Neural progenitor cell (in vitro differentiated cells): ENCODE data around the gene PPTC7. TPM values are rescaled to one million over a fixed set of nuclear protein-coding genes. Genes with fewer than 3 reads are reported as not detected.

Experiments used
- DNase-seq: peaks from one replicate; pipeline ENCODE4 v3.0.0-alpha.2; 2016; ENCODE audit warnings: low spot score
- H2AFZ ChIP-seq: fragments of 200-600 bp; sonication (generic); replicated peaks from 2 replicates; pipeline ENCODE4 v1.6.1; 2016; ENCODE audit warnings: antibody characterized with exemption
- H3F3A ChIP-seq: fragments of 200-600 bp; sonication (generic); 2 replicates; pipeline ENCODE4 v1.6.1; 2016; ENCODE audit warnings: antibody characterized with exemption, low read depth
- H3K27ac ChIP-seq: fragments of 200-600 bp; sonication (generic); 2 replicates; pipeline ENCODE4 v1.5.1; 2016; ENCODE audit warnings: mild to moderate bottlenecking
- H3K27me3 ChIP-seq: fragments of 200-600 bp; sonication (generic); 2 replicates; pipeline ENCODE4 v1.6.1; 2016; ENCODE audit warnings: mild to moderate bottlenecking, moderate library complexity
- H3K36me3 ChIP-seq: fragments of 200-600 bp; sonication (generic); 2 replicates; pipeline ENCODE4 v1.5.1; 2016
- H3K4me1 ChIP-seq: fragments of 200-600 bp; sonication (generic); 2 replicates; pipeline ENCODE4 v1.6.1; 2016; ENCODE audit warnings: mixed run types
- H3K4me2 ChIP-seq: fragments of 200-600 bp; sonication (generic); 2 replicates; pipeline ENCODE4 v1.6.1; 2016
- H3K4me3 ChIP-seq: fragments of 200-600 bp; sonication (generic); 2 replicates; pipeline ENCODE4 v1.5.1; 2016
- H3K79me2 ChIP-seq: fragments of 200-600 bp; sonication (generic); 2 replicates; pipeline ENCODE4 v1.6.1; 2016; ENCODE audit warnings: low read depth
- H3K9ac ChIP-seq: fragments of 200-600 bp; sonication (generic); 2 replicates; pipeline ENCODE4 v1.6.1; 2016
- H3K9me3 ChIP-seq: fragments of 200-600 bp; sonication (generic); 2 replicates; pipeline ENCODE4 v1.5.1; 2016; ENCODE audit warnings: low read depth
- H4K20me1 ChIP-seq: fragments of 200-600 bp; sonication (generic); 2 replicates; pipeline ENCODE4 v1.6.1; 2016; ENCODE audit warnings: low read depth
- H3K27ac Mint-ChIP-seq: 3 replicates; pipeline ENCODE4 v1.8.0; 2021; ENCODE audit warnings: mixed read lengths
- H3K27me3 Mint-ChIP-seq: 2 replicates; pipeline ENCODE4 v1.8.0; 2022; ENCODE audit warnings: low read depth, mild to moderate bottlenecking, inconsistent platforms, moderate library complexity, mixed read lengths; ENCODE audit not compliant: insufficient read depth
- H3K36me3 Mint-ChIP-seq: 3 replicates; pipeline ENCODE4 v1.8.0; 2021; ENCODE audit warnings: mixed read lengths
- H3K4me1 Mint-ChIP-seq: 3 replicates; pipeline ENCODE4 v1.8.0; 2021; ENCODE audit warnings: mixed read lengths
- H3K4me3 Mint-ChIP-seq: 3 replicates; pipeline ENCODE4 v1.8.0; 2021; ENCODE audit warnings: mild to moderate bottlenecking, moderate library complexity, mixed read lengths
- H3K9me3 Mint-ChIP-seq: 3 replicates; pipeline ENCODE4 v1.8.0; 2020; ENCODE audit warnings: mixed read lengths
- EZH2 ChIP-seq: fragments of 200-600 bp; sonication (generic); IDR thresholded peaks from 2 replicates; pipeline ENCODE4 v1.6.1; 2017; ENCODE audit warnings: antibody characterized with exemption, mild to moderate bottlenecking, moderate library complexity
- EZH2phosphoT487 ChIP-seq: fragments of 200-600 bp; sonication (generic); IDR thresholded peaks from 2 replicates; pipeline ENCODE4 v1.6.1; 2017; ENCODE audit warnings: antibody characterized with exemption
- total RNA-seq: library from RNA; depleted of rRNA; stranded (reverse); fragments of >200 nt; gene quantifications from 2 replicates; pipeline ENCODE4 v1.2.3, GENCODE V29; 2015; ENCODE audit warnings: low replicate concordance
- TF ChIP-seq, protein P1 (sequence below): fragments of 200-600 bp; sonication (generic); IDR thresholded peaks from 2 replicates; pipeline ENCODE4 v1.5.1; 2017; ENCODE audit warnings: antibody characterized with exemption, mild to moderate bottlenecking

The PPTC7 gene
- total RNA-seq, 1 donor from 2014 or later = 11.2 TPM

DNA sequence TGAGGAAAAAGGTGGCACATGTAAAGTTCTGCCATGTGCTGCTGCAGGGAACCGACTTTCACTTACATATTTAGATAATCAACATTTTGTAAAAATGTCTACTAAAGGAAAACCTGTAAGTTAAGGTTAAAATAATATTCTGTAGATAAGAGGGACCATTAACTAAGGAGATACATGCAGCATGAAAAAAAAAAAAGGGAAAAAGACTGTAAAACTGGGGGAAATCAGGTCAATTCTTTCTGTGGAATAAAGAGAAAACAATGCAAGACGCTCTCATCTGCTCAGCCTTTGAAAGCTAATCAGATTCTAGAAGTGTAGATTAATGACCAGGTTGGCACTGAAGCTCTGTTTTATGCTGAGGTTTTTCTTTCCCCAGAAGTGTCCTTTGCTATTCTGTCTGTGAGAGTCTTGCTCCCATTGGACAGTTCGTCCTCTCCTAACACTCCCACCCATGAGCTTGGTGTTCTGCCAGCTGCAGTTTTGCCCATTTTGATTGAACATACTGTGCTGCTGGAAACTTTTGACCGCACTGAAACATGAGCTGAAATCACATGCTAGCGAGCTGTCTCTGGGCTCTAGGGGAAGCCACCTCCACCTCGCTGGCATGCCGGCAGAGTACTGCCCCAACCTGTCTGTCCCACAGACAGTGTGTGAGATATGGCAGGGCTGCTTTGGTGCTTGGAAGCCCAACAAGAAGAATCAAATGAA, 39.7 kb downstream of the PPTC7 start:
- TF ChIP-seq, protein P1, sequence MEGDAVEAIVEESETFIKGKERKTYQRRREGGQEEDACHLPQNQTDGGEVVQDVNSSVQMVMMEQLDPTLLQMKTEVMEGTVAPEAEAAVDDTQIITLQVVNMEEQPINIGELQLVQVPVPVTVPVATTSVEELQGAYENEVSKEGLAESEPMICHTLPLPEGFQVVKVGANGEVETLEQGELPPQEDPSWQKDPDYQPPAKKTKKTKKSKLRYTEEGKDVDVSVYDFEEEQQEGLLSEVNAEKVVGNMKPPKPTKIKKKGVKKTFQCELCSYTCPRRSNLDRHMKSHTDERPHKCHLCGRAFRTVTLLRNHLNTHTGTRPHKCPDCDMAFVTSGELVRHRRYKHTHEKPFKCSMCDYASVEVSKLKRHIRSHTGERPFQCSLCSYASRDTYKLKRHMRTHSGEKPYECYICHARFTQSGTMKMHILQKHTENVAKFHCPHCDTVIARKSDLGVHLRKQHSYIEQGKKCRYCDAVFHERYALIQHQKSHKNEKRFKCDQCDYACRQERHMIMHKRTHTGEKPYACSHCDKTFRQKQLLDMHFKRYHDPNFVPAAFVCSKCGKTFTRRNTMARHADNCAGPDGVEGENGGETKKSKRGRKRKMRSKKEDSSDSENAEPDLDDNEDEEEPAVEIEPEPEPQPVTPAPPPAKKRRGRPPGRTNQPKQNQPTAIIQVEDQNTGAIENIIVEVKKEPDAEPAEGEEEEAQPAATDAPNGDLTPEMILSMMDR = no peak
- no peak for TF ChIP-seq EZH2
- TF ChIP-seq EZH2phosphoT487 = no peak
- Histone ChIP-seq H3K4me2 (no peak overlapping the region), H2AFZ (no peak overlapping the region), H3K4me3 (no peak overlapping the region), H3K27me3 (no peaks in the 10 kb centered on the region), H3K79me2 (no peaks in the 10 kb centered on the region), H4K20me1 (peaks cover 4% of the 10 kb centered on the region), H3K9ac (no peak overlapping the region), H3K4me1 (peaks cover 7% of the 10 kb centered on the region), H3K9me3 (no peaks in the 10 kb centered on the region), H3F3A (no peaks in the 10 kb centered on the region), H3K36me3 (no peaks in the 10 kb centered on the region), H3K27ac (peak overlapping the region; percentile 35)
- Mint-ChIP-seq H3K9me3 (no peaks in the 10 kb centered on the region), H3K27me3 (no peaks in the 10 kb centered on the region), H3K27ac (no peak overlapping the region), H3K4me1 (no peaks in the 10 kb centered on the region), H3K4me3 (no peak overlapping the region), H3K36me3 (peaks cover 19% of the 10 kb centered on the region)
- no peak for DNase-seq

DNA sequence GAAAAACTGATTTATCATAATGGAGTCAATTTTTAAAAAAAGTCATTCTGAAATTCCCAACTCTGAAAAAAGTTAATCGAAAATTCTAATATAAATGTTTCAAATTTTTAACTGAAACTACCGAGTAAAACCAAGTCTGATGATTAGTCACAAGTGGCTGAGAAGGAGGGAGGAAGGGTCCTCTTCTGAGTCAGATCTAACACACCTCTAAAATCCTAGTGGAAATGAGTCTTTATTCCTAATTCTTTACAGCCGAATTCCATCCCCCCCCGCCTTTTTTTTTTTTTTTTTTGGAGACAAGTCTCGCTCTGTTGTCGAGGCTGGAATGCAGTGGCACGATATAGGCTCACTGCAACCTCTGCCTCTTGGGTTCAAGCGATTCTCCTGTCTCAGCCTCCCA, 43.1 kb downstream of the PPTC7 start:
- Mint-ChIP-seq H3K4me3 (no peak overlapping the region), H3K9me3 (no peaks in the 10 kb centered on the region), H3K36me3 (peaks cover 18% of the 10 kb centered on the region), H3K4me1 (no peaks in the 10 kb centered on the region), H3K27ac (no peak overlapping the region), H3K27me3 (no peaks in the 10 kb centered on the region)
- Histone ChIP-seq H2AFZ (no peak overlapping the region), H3K9ac (no peak overlapping the region), H3K9me3 (no peaks in the 10 kb centered on the region), H3K79me2 (no peaks in the 10 kb centered on the region), H3K4me2 (no peak overlapping the region), H3K27ac (no peak overlapping the region), H3K4me1 (peaks cover 7% of the 10 kb centered on the region), H3K36me3 (no peaks in the 10 kb centered on the region), H3K27me3 (no peaks in the 10 kb centered on the region), H3K4me3 (no peak overlapping the region), H3F3A (no peaks in the 10 kb centered on the region), H4K20me1 (peaks cover 8% of the 10 kb centered on the region)
- no peak for DNase-seq
- TF ChIP-seq EZH2phosphoT487 = no peak
- TF ChIP-seq EZH2 = no peak
- TF ChIP-seq, protein P1 = no peak

DNA sequence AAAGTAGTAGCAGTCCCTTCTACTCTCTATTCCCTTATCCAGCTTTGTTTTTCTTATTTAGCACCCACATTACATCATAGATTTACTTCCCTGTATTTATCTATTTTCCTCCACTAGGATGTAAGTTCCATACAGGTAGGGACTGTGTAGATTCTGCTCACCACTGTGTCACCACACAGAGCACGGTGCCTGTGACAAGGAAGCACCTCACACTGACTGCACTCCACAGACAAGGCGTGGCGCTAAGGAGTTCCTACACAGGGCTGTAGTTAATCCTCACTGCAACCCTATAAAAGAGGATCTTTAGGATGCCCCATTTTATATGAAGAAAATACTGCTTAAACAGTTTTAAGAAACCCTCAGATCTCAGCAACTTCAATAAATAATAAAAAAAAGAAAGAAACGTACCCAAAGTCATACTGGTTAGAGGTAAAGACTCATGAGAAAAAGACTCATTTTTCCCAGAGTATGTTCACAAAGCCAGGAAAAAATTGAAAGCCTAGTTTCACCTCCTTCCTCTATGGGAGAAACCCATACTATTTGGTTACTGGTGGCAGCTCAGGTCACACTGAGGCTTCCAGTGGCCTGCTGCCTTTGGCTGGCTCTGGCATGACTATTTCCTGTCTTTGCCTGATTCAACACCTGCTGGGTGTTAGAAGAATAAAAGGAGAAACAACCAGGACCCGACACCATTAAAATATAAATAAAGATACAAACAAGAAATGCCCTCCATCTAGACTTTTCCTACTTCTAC, 44.1 kb downstream of the PPTC7 start:
- Mint-ChIP-seq H3K27me3 (no peaks in the 10 kb centered on the region), H3K36me3 (peaks cover 19% of the 10 kb centered on the region), H3K4me1 (no peaks in the 10 kb centered on the region), H3K9me3 (no peaks in the 10 kb centered on the region), H3K4me3 (no peak overlapping the region), H3K27ac (no peak overlapping the region)
- Histone ChIP-seq H3K4me1 (peaks cover 7% of the 10 kb centered on the region), H3K4me2 (no peak overlapping the region), H3K79me2 (no peaks in the 10 kb centered on the region), H4K20me1 (peaks cover 8% of the 10 kb centered on the region), H3K27me3 (no peaks in the 10 kb centered on the region), H3K36me3 (no peaks in the 10 kb centered on the region), H3K9me3 (no peaks in the 10 kb centered on the region), H2AFZ (no peak overlapping the region), H3K9ac (peak overlapping the region; percentile 37), H3K4me3 (no peak overlapping the region), H3F3A (no peaks in the 10 kb centered on the region), H3K27ac (no peak overlapping the region)
- no peak for DNase-seq
- TF ChIP-seq EZH2phosphoT487 (no peak), EZH2 (no peak)
- TF ChIP-seq, protein P1 = no peak
